Breast epithelium (tissue), 4 donors: ENCODE results near the gene NTRK2. TPM values are rescaled to one million over a fixed set of nuclear protein-coding genes. Genes with fewer than 3 reads are reported as not detected.

Source experiments
- DNase-seq, 2 donors: peaks; one replicate each; pipeline ENCODE4 v3.0.0-alpha.2; 2019; ENCODE audit warnings: low spot score in 2 of 2
- H3K27ac ChIP-seq, 2 donors: fragments of 200-600 bp; sonication (generic) in 1 of 2; one replicate each; pipeline ENCODE4 v1.5.1; 2016 to 2019; ENCODE audit warnings: mild to moderate bottlenecking in 1 of 2
- H3K27me3 ChIP-seq, 2 donors: fragments of 200-600 bp; sonication (generic) in 1 of 2; one replicate each; pipeline versions ENCODE4 v1.5.1 to v1.6.0; 2017 to 2019; ENCODE audit warnings: control low read depth in 1 of 2, mild to moderate bottlenecking in 1 of 2
- H3K36me3 ChIP-seq: fragments of 200-600 bp; one replicate; pipeline ENCODE4 v1.5.1; 2019
- H3K4me1 ChIP-seq, 2 donors: fragments of 200-600 bp; sonication (generic); one replicate each; pipeline ENCODE4 v1.5.1; 2016 to 2019; ENCODE audit warnings: control low read depth in 1 of 2
- H3K4me3 ChIP-seq, 3 donors: fragments of 200-600 bp; sonication (generic); 1 replicate in 2 of 3; 2 replicates in 1 of 3; pipeline ENCODE4 v1.5.1; 2016 to 2019; ENCODE audit warnings: mild to moderate bottlenecking in 3 of 3, moderate library complexity in 2 of 3
- H3K9me3 ChIP-seq, 2 donors: fragments of 200-600 bp; sonication (generic) in 1 of 2; one replicate each; pipeline ENCODE4 v1.5.1; 2016 to 2019; ENCODE audit warnings: control low read depth in 1 of 2
- POLR2A ChIP-seq: fragments of 450-650 bp; IDR thresholded peaks from one replicate; pipeline ENCODE4 v1.6.1; 2016; ENCODE audit warnings: antibody characterized with exemption, mild to moderate bottlenecking, moderate library complexity
- POLR2AphosphoS5 ChIP-seq, 3 donors: sonication (generic); formaldehyde crosslinking; IDR thresholded peaks; one replicate each; pipeline ENCODE4 v1.6.1; 2017; ENCODE audit warnings: antibody characterized with exemption in 3 of 3
- intact Hi-C: fragments of 100-400 bp; cut with DNase I; formaldehyde crosslinking; loops from one replicate; pipeline ENCODE4 v1.15.1; 2023; ENCODE audit warnings: low total_unique reads
- total RNA-seq, 3 donors: library from RNA; depleted of rRNA; stranded (reverse); fragments of >200 nt; gene quantifications; one replicate each; pipeline ENCODE4 v1.1.0, GENCODE V29; 2016
- TF ChIP-seq, protein P1 (sequence below), 3 donors: fragments of 450-650 bp; IDR thresholded peaks; one replicate each; pipeline ENCODE4 v1.5.1; 2016 to 2017; ENCODE audit warnings: antibody characterized with exemption in 3 of 3, mild to moderate bottlenecking in 3 of 3, moderate library complexity in 3 of 3

NTRK2 gene
- total RNA-seq, 3 donors from 2014 or later: 25.9 to 134 (median 112) TPM

DNA sequence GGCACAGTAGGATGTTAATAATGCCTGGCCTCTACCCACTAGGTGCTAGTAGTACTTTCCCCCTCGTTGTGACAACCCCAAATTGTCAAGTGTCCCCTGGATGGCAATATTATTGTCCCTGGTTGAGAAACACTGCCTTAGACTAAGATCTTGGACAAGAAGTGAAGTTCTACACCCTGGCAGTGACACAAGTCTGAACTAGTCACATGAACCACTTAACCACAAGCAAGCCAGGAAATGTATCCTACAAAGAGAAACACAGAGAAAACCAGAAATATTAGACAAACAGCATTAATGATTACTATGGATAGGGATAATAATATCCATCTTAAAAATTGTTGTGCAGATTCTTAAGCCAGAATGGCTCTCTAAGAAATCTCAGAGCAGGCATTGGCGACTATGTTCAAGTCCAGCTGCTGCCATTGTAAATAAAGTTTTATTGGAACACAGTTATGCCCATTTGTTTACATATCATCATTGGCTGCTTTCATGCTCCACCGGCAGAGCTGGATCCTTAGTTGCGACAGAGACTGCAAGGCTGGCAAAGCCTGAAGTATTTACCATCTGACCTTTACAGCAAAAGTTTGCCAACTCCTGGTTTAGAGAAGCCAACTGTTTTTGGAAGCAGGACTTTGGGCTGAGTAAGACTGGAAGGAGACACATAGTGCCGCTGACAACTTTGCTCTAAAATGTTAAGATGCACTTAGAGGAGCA lies 80.8 kb downstream of the NTRK2 start:
- Histone ChIP-seq H3K27ac (peak overlapping the region; percentile 65 to 78), H3K9me3 (no peaks in the 10 kb centered on the region), H3K27me3 (no peaks in the 10 kb centered on the region), H3K4me1 (no peaks in the 10 kb centered on the region), H3K36me3 (no peaks in the 10 kb centered on the region), H3K4me3 (no peak overlapping the region)
- TF ChIP-seq, protein P1, sequence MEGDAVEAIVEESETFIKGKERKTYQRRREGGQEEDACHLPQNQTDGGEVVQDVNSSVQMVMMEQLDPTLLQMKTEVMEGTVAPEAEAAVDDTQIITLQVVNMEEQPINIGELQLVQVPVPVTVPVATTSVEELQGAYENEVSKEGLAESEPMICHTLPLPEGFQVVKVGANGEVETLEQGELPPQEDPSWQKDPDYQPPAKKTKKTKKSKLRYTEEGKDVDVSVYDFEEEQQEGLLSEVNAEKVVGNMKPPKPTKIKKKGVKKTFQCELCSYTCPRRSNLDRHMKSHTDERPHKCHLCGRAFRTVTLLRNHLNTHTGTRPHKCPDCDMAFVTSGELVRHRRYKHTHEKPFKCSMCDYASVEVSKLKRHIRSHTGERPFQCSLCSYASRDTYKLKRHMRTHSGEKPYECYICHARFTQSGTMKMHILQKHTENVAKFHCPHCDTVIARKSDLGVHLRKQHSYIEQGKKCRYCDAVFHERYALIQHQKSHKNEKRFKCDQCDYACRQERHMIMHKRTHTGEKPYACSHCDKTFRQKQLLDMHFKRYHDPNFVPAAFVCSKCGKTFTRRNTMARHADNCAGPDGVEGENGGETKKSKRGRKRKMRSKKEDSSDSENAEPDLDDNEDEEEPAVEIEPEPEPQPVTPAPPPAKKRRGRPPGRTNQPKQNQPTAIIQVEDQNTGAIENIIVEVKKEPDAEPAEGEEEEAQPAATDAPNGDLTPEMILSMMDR (IDR thresholded peaks at IDR 0.05): no peak
- peak in 1 of 3 donors; percentile 47 for TF ChIP-seq POLR2AphosphoS5 (IDR thresholded peaks at IDR 0.05)
- intact Hi-C loops: no loop called here
- peak in 1 of 2 donors; percentile 66 for DNase-seq

DNA sequence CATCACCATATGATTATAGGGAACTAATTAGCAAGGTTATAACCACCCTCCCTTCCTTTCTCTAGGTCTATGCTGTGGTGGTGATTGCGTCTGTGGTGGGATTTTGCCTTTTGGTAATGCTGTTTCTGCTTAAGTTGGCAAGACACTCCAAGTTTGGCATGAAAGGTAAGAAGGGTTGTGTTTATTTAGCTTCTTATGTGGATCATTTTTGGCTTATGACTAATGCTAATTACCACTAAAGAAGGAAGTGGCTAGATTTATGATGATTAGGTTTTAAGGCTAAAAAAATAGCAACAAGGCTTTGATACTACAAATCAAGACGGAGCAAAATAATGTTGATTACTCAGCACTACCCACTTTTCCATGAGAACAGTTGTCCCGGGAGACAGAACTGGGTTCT lies 82.4 kb downstream of the NTRK2 start:
- Histone ChIP-seq H3K4me1 (no peaks in the 10 kb centered on the region), H3K36me3 (no peaks in the 10 kb centered on the region), H3K4me3 (no peak overlapping the region), H3K9me3 (no peaks in the 10 kb centered on the region), H3K27ac (peak overlapping the region; percentile 65 to 78), H3K27me3 (no peaks in the 10 kb centered on the region)
- intact Hi-C loops: no loop called here
- TF ChIP-seq POLR2AphosphoS5 (IDR thresholded peaks at IDR 0.05) (no peak), POLR2A (no peak)
- TF ChIP-seq, protein P1 (IDR thresholded peaks at IDR 0.05): no peak
- DNase-seq: no peak

DNA sequence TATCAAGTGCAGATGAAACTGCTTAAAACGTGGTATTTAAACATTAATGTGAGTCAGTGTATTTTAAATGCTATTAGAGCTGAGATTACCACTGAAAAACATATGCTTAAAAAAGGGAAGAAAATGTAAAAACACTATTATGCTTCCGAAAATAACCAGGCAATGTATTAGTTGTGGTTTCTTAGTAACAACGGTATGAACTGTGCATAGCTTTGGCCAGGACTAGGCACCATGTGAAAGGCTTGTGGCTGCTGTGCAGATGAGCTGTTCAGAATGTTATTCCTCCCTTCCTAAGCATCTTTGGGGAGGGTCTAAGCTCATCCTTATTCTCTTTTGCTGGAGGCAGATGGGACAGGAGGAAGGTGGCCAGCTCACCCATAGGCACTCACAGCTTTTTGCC lies 84.9 kb downstream of the NTRK2 start:
- Histone ChIP-seq H3K4me1 (peaks cover 0 to 5% of the 10 kb centered on the region in 2 donors), H3K9me3 (no peaks in the 10 kb centered on the region), H3K27ac (no peak overlapping the region), H3K27me3 (no peaks in the 10 kb centered on the region), H3K36me3 (no peaks in the 10 kb centered on the region), H3K4me3 (no peak overlapping the region)
- TF ChIP-seq POLR2AphosphoS5 (IDR thresholded peaks at IDR 0.05) (no peak), POLR2A (no peak)
- TF ChIP-seq, protein P1 (IDR thresholded peaks at IDR 0.05): no peak
- intact Hi-C loops: no loop called here
- no peak for DNase-seq

DNA sequence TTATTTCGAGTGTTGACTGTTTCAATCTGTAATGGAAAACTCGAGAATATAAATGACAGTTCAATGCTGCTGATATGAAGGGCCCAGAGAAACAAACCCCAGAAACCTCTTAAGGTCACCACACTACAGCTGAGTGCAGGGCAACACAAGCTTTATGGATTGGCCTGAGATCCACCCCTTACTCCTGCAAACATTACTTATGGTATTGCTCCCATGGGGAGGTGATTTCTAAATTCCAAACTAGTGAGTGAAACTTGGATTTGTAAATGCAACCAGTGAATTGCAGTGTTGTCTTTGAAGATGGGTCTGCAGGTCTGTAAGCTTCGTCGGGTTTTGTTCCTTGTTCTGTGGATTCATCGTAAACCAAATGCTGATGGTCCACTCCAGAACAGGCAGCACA lies 85.4 kb downstream of the NTRK2 start:
- H3K4me3 ChIP-seq: no peak overlapping the region
- no peak for DNase-seq
- H3K36me3 ChIP-seq: no peaks in the 10 kb centered on the region
- H3K27ac ChIP-seq: no peak overlapping the region
- TF ChIP-seq POLR2A (no peak), POLR2AphosphoS5 (IDR thresholded peaks at IDR 0.05) (no peak)
- TF ChIP-seq, protein P1 (IDR thresholded peaks at IDR 0.05): no peak
- peaks cover 0 to 9% of the 10 kb centered on the region in 2 donors for H3K4me1 ChIP-seq
- intact Hi-C loops: no loop called here
- no peaks in the 10 kb centered on the region for H3K9me3 ChIP-seq
- no peaks in the 10 kb centered on the region for H3K27me3 ChIP-seq

DNA sequence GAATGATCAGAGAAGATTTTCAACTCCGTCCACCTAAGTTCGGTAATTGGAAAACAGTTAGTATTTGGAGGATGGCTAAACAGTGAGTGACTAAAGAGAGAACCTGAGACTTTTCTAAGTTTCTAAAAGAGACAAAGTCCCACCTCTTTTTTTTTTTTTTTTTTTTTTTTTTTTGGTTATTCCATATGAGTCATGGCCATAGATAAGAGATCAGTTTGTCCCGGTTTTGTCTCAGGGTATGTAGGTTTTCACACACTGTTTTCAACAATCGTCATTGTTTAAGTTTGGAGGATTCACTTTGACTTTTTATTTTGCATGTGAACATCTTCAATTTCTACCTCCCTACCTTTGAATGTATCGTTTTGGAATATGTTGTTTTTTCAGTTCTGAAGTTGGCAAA lies 85.9 kb downstream of the NTRK2 start:
- H3K27ac ChIP-seq: no peak overlapping the region
- H3K36me3 ChIP-seq: no peaks in the 10 kb centered on the region
- H3K4me3 ChIP-seq: no peak overlapping the region
- no peak for DNase-seq
- H3K27me3 ChIP-seq: no peaks in the 10 kb centered on the region
- no peaks in the 10 kb centered on the region for H3K9me3 ChIP-seq
- intact Hi-C loops: no loop called here
- TF ChIP-seq, protein P1 (IDR thresholded peaks at IDR 0.05): no peak
- TF ChIP-seq POLR2AphosphoS5 (IDR thresholded peaks at IDR 0.05): no peak
- peaks cover 0 to 9% of the 10 kb centered on the region in 2 donors for H3K4me1 ChIP-seq
